ENCODE results near the gene SOX13. TPM values are rescaled to one million over a fixed set of nuclear protein-coding genes. Genes with fewer than 3 reads are reported as not detected.

Gene SOX13
- total RNA-seq, 4 donors from 2014 or later, result 13.3 to 25.6 (median 21.7) TPM

DNA sequence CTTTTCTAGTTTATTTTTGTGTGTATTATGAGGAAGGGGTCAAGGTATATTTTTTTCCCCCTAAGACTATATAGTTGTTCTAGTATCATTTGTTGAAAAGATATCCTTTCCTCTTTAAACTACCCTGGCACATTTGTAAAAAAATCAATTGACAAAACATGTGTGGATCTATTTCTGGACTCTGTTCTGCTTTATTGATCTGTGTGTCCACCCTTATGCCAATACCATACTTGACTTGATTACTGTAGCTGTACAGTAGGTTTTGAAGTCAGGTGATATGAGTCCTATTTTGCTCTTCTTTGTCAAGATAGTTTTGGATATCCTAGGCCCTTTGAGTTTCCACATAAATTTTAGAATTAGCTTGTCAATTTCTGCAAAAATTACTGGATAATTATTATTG, 21.2 kb upstream of the SOX13 start:
- intact Hi-C loops (cut with DNase I), result no loop called here
- Histone ChIP-seq H3K27ac (replicated peaks in 1 of 4) (no peak overlapping the region), H3K27me3 (no peaks in the 10 kb centered on the region), H3K4me1 (no peaks in the 10 kb centered on the region), H3K9me3 (no peaks in the 10 kb centered on the region), H3K4me3 (no peak overlapping the region), H3K36me3 (no peaks in the 10 kb centered on the region)
- no peak for DNase-seq (ENCODE audit: extremely low spot score)
- TF ChIP-seq CTCF (IDR thresholded peaks at IDR 0.05), result no peak
- TF ChIP-seq POLR2AphosphoS5 (IDR thresholded peaks at IDR 0.05), result no peak
- TF ChIP-seq EP300 (IDR thresholded peaks at IDR 0.05), result no peak
- TF ChIP-seq POLR2A (IDR thresholded peaks at IDR 0.05; ENCODE audit: low read depth), result no peak

DNA sequence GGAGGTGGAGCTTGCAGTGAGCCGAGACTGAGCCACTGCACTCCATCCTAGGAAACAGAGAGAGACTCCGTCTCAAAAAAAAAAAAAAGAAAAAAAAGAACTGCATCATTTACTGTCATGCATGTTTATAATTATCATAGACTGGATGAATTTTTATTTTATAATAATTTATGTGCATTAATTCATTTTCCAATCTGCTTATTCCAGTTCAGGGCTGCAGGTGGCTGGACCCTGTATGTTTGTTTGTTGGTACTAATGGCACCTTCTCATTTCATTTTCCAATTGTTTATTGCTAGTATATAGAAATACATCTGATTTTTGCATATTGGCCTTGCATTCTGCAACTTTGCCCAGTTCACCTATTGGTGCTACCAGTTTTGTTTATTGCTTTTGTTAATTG, 19.0 kb upstream of the SOX13 start:
- Histone ChIP-seq H3K27me3 (no peaks in the 10 kb centered on the region), H3K9me3 (no peaks in the 10 kb centered on the region), H3K36me3 (no peaks in the 10 kb centered on the region), H3K27ac (replicated peaks in 1 of 4) (no peak overlapping the region), H3K4me3 (no peak overlapping the region), H3K4me1 (no peaks in the 10 kb centered on the region)
- no peak for DNase-seq (ENCODE audit: extremely low spot score)
- TF ChIP-seq POLR2AphosphoS5 (IDR thresholded peaks at IDR 0.05) (no peak), POLR2A (IDR thresholded peaks at IDR 0.05; ENCODE audit: low read depth) (no peak), CTCF (IDR thresholded peaks at IDR 0.05) (no peak), EP300 (IDR thresholded peaks at IDR 0.05) (no peak)
- intact Hi-C loops (cut with DNase I), result no loop called here
- 80% methylated on average over 2 of the region's 2 CpGs for WGBS

DNA sequence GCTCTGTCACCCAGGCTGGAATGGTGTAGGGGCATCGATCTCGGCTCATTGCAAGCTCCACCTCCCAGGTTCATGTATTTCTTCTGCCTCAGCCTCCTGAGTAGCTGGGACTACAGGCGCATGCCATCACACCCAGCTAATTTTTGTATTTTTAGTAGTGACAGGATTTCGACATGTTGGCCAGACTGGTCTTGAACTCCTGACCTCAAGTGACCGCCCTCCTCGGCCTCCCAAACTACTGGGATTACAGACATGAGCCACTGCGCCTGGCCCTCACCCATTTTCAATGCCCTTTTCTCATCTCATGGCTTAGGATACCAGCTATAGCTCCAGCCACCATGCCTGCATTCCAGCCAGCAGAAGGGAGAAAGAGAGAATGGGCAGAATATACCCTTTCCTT, 12.9 kb upstream of the SOX13 start:
- 87% methylated on average over 7 of the region's 7 CpGs for WGBS
- H3K27ac ChIP-seq (replicated peaks in 1 of 4), result no peak overlapping the region
- no peak overlapping the region for H3K4me3 ChIP-seq
- H3K36me3 ChIP-seq, result no peaks in the 10 kb centered on the region
- H3K9me3 ChIP-seq, result no peaks in the 10 kb centered on the region
- H3K27me3 ChIP-seq, result no peaks in the 10 kb centered on the region
- peaks cover 1 to 3% (median 3%) of the 10 kb centered on the region in 4 donors for H3K4me1 ChIP-seq
- DNase-seq (ENCODE audit: extremely low spot score), result no peak
- no peak for TF ChIP-seq POLR2AphosphoS5 (IDR thresholded peaks at IDR 0.05)
- TF ChIP-seq EP300 (IDR thresholded peaks at IDR 0.05), result no peak
- no peak for TF ChIP-seq POLR2A (IDR thresholded peaks at IDR 0.05; ENCODE audit: low read depth)
- no peak for TF ChIP-seq CTCF (IDR thresholded peaks at IDR 0.05)
- intact Hi-C loops (cut with DNase I), result no loop called here

DNA sequence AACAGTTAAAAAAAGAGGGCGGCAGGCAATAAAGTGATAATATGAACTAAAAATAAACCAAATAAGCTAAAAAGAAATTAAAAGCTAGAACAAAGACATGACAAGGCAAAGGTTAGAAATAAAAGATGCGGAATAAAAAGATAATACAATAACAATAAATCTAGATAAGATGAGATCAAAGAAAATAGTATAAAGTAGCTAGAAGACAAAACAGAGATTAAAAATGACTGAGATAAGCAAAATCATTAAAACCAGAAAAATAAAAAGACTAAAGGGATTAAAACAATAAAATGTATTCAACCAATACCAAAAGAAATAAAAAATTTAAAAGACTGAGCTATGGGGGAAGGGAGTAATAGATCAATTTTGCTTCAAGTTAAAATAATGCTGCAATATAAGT, 10.8 kb upstream of the SOX13 start:
- no peak overlapping the region for H3K4me3 ChIP-seq
- no peaks in the 10 kb centered on the region for H3K36me3 ChIP-seq
- no peaks in the 10 kb centered on the region for H3K27me3 ChIP-seq
- WGBS, result 69% methylated on average over 2 of the region's 2 CpGs
- no peak for DNase-seq (ENCODE audit: extremely low spot score)
- no peaks in the 10 kb centered on the region for H3K9me3 ChIP-seq
- peaks cover 6 to 15% (median 11%) of the 10 kb centered on the region in 4 donors for H3K4me1 ChIP-seq
- H3K27ac ChIP-seq (replicated peaks in 1 of 4), result no peak overlapping the region
- TF ChIP-seq POLR2A (IDR thresholded peaks at IDR 0.05; ENCODE audit: low read depth), result no peak
- TF ChIP-seq EP300 (IDR thresholded peaks at IDR 0.05), result no peak
- no peak for TF ChIP-seq POLR2AphosphoS5 (IDR thresholded peaks at IDR 0.05)
- TF ChIP-seq CTCF (IDR thresholded peaks at IDR 0.05), result no peak
- intact Hi-C loops (cut with DNase I), result no loop called here

All from esophagus muscularis mucosa (tissue), 4 donors.